SK-N-SH (cell line): ENCODE data around the gene SLC30A2. TPM values are rescaled to one million over a fixed set of nuclear protein-coding genes. Genes with fewer than 3 reads are reported as not detected.
A peak's percentile ranks its signal among the peaks of the same experiment; 100 is the strongest.

ENCODE experiments used
- CTCF ChIA-PET: fragments of 300-600, 350-600 bp; formaldehyde crosslinking; extraction: SDS; loops from one replicate; lab custom pipeline; 2021; lab: Yijun Ruan, JAX
- POLR2A ChIA-PET: fragments of 350-600 bp; sonication (Branson Sonifier 250); formaldehyde crosslinking; extraction: SDS; loops from one replicate; lab custom pipeline; 2020; ENCODE audit warnings: antibody characterized with exemption, inconsistent platforms; lab: Yijun Ruan, JAX
- DNase-seq: peaks from one replicate; pipeline ENCODE4 v3.0.0; 2012
- H2AFZ ChIP-seq: fragments of 200-600 bp; sonication (generic); 2 replicates; pipeline ENCODE4 v1.8.1; 2016; ENCODE audit warnings: antibody characterized with exemption, mild to moderate bottlenecking, low read depth
- H3F3A ChIP-seq: fragments of 200-600 bp; sonication (generic); replicated peaks from 2 replicates; pipeline ENCODE3; 2016; ENCODE audit warnings: antibody characterized with exemption, mild to moderate bottlenecking; ENCODE audit not compliant: insufficient read depth
- H3K27ac ChIP-seq, 2 experiments: fragments of 200-500 bp in 1 of 2; fragments of 200-600 bp in 1 of 2; sonication (Bioruptor generic) in 1 of 2; sonication (generic), shearing (Covaris generic) in 1 of 2; 2 replicates each; pipeline versions ENCODE4 v1.5.1 to v1.6.1; 2014 to 2016; ENCODE audit warnings: low read depth in 2 of 2, inconsistent platforms in 1 of 2, low read length in 1 of 2, mild to moderate bottlenecking in 1 of 2, mixed read lengths in 1 of 2
- H3K27me3 ChIP-seq: fragments of 200-600 bp; sonication (generic), shearing (Covaris generic); 2 replicates; pipeline ENCODE4 v1.6.1; 2016; ENCODE audit warnings: mixed run types; ENCODE audit not compliant: insufficient read depth
- H3K36me3 ChIP-seq, 2 experiments: fragments of 200-500 bp in 1 of 2; fragments of 200-600 bp in 1 of 2; sonication (Bioruptor generic) in 1 of 2; sonication (generic) in 1 of 2; replicated peaks in 1 of 2; 2 replicates each; pipeline versions ENCODE3 to v1.5.1; 2014 to 2016; ENCODE audit warnings: low read length in 1 of 2, mild to moderate bottlenecking in 1 of 2; ENCODE audit not compliant: insufficient read depth in 2 of 2, control insufficient read depth in 1 of 2
- H3K4me1 ChIP-seq, 2 experiments: fragments of 200-500 bp in 1 of 2; fragments of 200-600 bp in 1 of 2; sonication (Bioruptor generic) in 1 of 2; sonication (generic), shearing (Covaris generic) in 1 of 2; 2 replicates each; pipeline versions ENCODE4 v1.5.1 to v1.6.1; 2014 to 2016; ENCODE audit warnings: low read depth in 1 of 2, low read length in 1 of 2, mixed run types in 1 of 2; ENCODE audit not compliant: insufficient read depth in 2 of 2, control insufficient read depth in 1 of 2
- H3K4me2 ChIP-seq: fragments of 200-600 bp; sonication (generic), shearing (Covaris generic); 2 replicates; pipeline ENCODE4 v1.6.1; 2017; ENCODE audit warnings: mixed run types
- H3K4me3 ChIP-seq, 2 experiments: fragments of 200-500 bp in 1 of 2; fragments of 200-600 bp in 1 of 2; sonication (Bioruptor generic) in 1 of 2; sonication (generic), shearing (Covaris generic) in 1 of 2; 2 replicates each; pipeline versions ENCODE4 v1.5.1 to v1.8.1; 2014 to 2016; ENCODE audit warnings: low read depth in 2 of 2, inconsistent platforms in 1 of 2, low read length in 1 of 2, mild to moderate bottlenecking in 1 of 2, mixed read lengths in 1 of 2, moderate library complexity in 1 of 2
- H3K79me2 ChIP-seq: fragments of 200-600 bp; sonication (generic); 2 replicates; pipeline ENCODE4 v1.8.1; 2017; ENCODE audit warnings: mild to moderate bottlenecking; ENCODE audit not compliant: insufficient read depth
- H3K9ac ChIP-seq: fragments of 200-600 bp; sonication (generic); 2 replicates; pipeline ENCODE4 v1.6.1; 2017; ENCODE audit warnings: mixed run types
- H3K9me2 ChIP-seq: fragments of 200-600 bp; sonication (generic); 2 replicates; pipeline ENCODE4 v1.6.1; 2017; ENCODE audit warnings: mixed run types
- H3K9me3 ChIP-seq: fragments of 200-600 bp; sonication (generic); 2 replicates; pipeline ENCODE4 v1.6.1; 2017; ENCODE audit warnings: mixed run types, mild to moderate bottlenecking, moderate library complexity
- H4K20me1 ChIP-seq: fragments of 200-600 bp; sonication (generic); 2 replicates; pipeline ENCODE4 v1.6.1; 2017; ENCODE audit warnings: mild to moderate bottlenecking, mixed run types; ENCODE audit not compliant: insufficient read depth
- ELF1 ChIP-seq: IDR thresholded peaks from 2 replicates; pipeline ENCODE4 v1.4.0; 2012
- EP300 ChIP-seq, 2 experiments: IDR thresholded peaks; 2 replicates each; pipeline versions ENCODE4 v1.4.0 to v1.6.1; 2012; ENCODE audit warnings: borderline replicate concordance in 1 of 2, low read depth in 1 of 2, low read length in 1 of 2
- EZH2phosphoT487 ChIP-seq: fragments of 200-600 bp; sonication (generic); IDR thresholded peaks from 2 replicates; pipeline ENCODE4 v1.6.1; 2017; ENCODE audit warnings: low read depth, mixed run types, mild to moderate bottlenecking, antibody characterized with exemption, moderate library complexity, borderline replicate concordance
- FOXJ3 ChIP-seq: sonication (generic); formaldehyde crosslinking; IDR thresholded peaks from 2 replicates; pipeline ENCODE4 v1.5.1; 2020; ENCODE audit warnings: mild to moderate bottlenecking, missing genetic modification reagents
- GABPA ChIP-seq: IDR thresholded peaks from 2 replicates; pipeline ENCODE4 v1.4.0; 2012; ENCODE audit warnings: low read depth, mild to moderate bottlenecking
- NRF1 ChIP-seq: IDR thresholded peaks from 2 replicates; pipeline ENCODE4 v1.6.1; 2012; ENCODE audit warnings: low read depth, mild to moderate bottlenecking, low read length
- RCOR1 ChIP-seq: fragments of 150-350 bp; IDR thresholded peaks from 2 replicates; pipeline ENCODE4 v1.6.1; 2017; ENCODE audit warnings: antibody characterized with exemption, low read length
- SIN3A ChIP-seq: IDR thresholded peaks from 2 replicates; pipeline ENCODE4 v1.6.1; 2012; ENCODE audit warnings: low read depth, mild to moderate bottlenecking, low read length, moderate library complexity, borderline replicate concordance
- SMC3 ChIP-seq: IDR thresholded peaks from 2 replicates; pipeline ENCODE4 v1.6.1; 2012; ENCODE audit warnings: low read depth, low read length, improper control_type of control experiment
- TAF1 ChIP-seq: IDR thresholded peaks from 2 replicates; pipeline ENCODE4 v1.6.1; 2012; ENCODE audit warnings: low read depth, mild to moderate bottlenecking, low read length, moderate library complexity, borderline replicate concordance
- TCF12 ChIP-seq: IDR thresholded peaks from 2 replicates; pipeline ENCODE4 v1.4.0; 2012
- TEAD4 ChIP-seq: IDR thresholded peaks from 2 replicates; pipeline ENCODE4 v1.4.0; 2012; ENCODE audit warnings: mild to moderate bottlenecking, borderline replicate concordance; ENCODE audit not compliant: insufficient read depth
- WGBS: methylation state at CpG from one replicate; pipeline ENCODE4 v1.1.6; 2017; ENCODE audit warnings: low lambda C conversion rate; 5-methylcytosine and 5-hydroxymethylcytosine counted together
- polyA plus RNA-seq, 3 experiments: library from polyadenylated mRNA; depleted of rRNA; stranded (reverse); fragments of >200 nt; gene quantifications; 2 replicates each; pipeline ENCODE4 v1.2.3, GENCODE V29; 2012
- TF ChIP-seq, protein P1 (sequence below): IDR thresholded peaks from 2 replicates; pipeline ENCODE4 v1.4.0; 2012; ENCODE audit warnings: low read depth, borderline replicate concordance
- TF ChIP-seq, protein P2 (sequence below): IDR thresholded peaks from 2 replicates; pipeline ENCODE4 v1.6.1; 2012; ENCODE audit warnings: mild to moderate bottlenecking, low read depth, low read length, moderate library complexity

Gene SLC30A2
- polyA plus RNA-seq, 1 of the 3 experiments (the other 2 are of a cell fraction) = not detected

DNA sequence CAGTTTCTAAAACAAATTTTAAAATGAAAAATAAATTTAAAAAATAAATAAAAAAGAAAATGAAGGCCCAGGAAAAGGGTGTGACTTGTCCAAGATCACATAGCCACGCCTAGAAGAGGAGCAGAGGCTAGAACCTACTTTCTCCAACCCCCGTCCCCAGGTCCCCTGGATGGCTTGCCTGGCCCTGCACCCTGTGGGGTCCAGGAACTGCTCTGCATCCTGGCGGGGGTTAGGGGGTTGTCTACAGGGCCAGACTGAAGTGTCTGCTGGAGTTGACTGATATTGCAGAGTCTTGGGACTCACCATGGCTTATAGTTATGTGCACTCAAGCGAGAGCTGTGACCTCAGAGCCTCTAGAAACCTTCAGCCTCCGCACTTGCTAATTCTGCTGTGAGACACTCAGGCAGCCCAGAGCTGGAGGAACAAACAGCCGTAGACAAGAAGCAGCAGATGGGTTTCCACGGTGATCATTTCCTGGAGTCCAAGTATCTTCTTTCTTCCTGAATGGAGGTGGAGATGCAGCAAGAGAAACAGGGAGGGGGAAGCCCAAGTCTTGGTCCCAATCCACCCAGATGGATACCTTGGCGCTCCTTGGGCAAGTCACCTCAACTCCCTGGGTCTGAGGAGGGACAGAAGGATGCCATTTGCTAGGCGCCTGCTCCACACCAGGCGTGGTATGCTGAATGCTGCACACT, 29.5 kb downstream of the SLC30A2 start:
- Histone ChIP-seq H3K27me3 (no peaks in the 10 kb centered on the region), H3K27ac (no peak overlapping the region), H3K36me3 (no peaks in the 10 kb centered on the region), H3K4me1 (peaks cover 8 to 30% of the 10 kb centered on the region in 2 experiments; a peak in 2 of 4 replicates), H3K9me2 (no peaks in the 10 kb centered on the region), H3F3A (no peaks in the 10 kb centered on the region), H3K9me3 (no peaks in the 10 kb centered on the region), H3K9ac (no peak overlapping the region), H2AFZ (no peak overlapping the region), H4K20me1 (no peaks in the 10 kb centered on the region), H3K4me2 (peak overlapping the region; percentile 54; the same call in 1 of the 2 replicates), H3K4me3 (no peak overlapping the region), H3K79me2 (no peaks in the 10 kb centered on the region)
- TF ChIP-seq FOXJ3 (no peak), TAF1 (no peak), SIN3A (no peak), ELF1 (no peak), TCF12 (no peak), SMC3 (no peak), TEAD4 (no peak), GABPA (no peak), EZH2phosphoT487 (no peak), NRF1 (no peak), RCOR1 (no peak), EP300 (IDR thresholded peaks at IDR 0.05; ENCODE audit: borderline replicate concordance in 1 of 2, low read depth in 1 of 2, low read length in 1 of 2) (no peak)
- TF ChIP-seq, protein P1, sequence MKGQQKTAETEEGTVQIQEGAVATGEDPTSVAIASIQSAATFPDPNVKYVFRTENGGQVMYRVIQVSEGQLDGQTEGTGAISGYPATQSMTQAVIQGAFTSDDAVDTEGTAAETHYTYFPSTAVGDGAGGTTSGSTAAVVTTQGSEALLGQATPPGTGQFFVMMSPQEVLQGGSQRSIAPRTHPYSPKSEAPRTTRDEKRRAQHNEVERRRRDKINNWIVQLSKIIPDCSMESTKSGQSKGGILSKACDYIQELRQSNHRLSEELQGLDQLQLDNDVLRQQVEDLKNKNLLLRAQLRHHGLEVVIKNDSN = no peak
- TF ChIP-seq, protein P2, sequence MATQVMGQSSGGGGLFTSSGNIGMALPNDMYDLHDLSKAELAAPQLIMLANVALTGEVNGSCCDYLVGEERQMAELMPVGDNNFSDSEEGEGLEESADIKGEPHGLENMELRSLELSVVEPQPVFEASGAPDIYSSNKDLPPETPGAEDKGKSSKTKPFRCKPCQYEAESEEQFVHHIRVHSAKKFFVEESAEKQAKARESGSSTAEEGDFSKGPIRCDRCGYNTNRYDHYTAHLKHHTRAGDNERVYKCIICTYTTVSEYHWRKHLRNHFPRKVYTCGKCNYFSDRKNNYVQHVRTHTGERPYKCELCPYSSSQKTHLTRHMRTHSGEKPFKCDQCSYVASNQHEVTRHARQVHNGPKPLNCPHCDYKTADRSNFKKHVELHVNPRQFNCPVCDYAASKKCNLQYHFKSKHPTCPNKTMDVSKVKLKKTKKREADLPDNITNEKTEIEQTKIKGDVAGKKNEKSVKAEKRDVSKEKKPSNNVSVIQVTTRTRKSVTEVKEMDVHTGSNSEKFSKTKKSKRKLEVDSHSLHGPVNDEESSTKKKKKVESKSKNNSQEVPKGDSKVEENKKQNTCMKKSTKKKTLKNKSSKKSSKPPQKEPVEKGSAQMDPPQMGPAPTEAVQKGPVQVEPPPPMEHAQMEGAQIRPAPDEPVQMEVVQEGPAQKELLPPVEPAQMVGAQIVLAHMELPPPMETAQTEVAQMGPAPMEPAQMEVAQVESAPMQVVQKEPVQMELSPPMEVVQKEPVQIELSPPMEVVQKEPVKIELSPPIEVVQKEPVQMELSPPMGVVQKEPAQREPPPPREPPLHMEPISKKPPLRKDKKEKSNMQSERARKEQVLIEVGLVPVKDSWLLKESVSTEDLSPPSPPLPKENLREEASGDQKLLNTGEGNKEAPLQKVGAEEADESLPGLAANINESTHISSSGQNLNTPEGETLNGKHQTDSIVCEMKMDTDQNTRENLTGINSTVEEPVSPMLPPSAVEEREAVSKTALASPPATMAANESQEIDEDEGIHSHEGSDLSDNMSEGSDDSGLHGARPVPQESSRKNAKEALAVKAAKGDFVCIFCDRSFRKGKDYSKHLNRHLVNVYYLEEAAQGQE = no peak
- ChIA-PET CTCF (interaction anchor here (2.0 to 2.2 kb wide), 2 partner anchors 11 to 121 kb away, joined by 7 to 10 read pairs; no protein-coding TSS in a partner anchor), POLR2A (interaction anchor here (0.9 kb wide), 1 partner anchor 185 kb away, joined by 3 read pairs; no protein-coding TSS in a partner anchor)
- 78% methylated on average over 10 of the region's 10 CpGs for WGBS
- no peak for DNase-seq
